ENCODE data around the gene SLC18A3. TPM values are rescaled to one million over a fixed set of nuclear protein-coding genes. Genes with fewer than 3 reads are reported as not detected.

The SLC18A3 gene
- total RNA-seq = not detected
- 0.07 TPM for polyA plus RNA-seq
- long read RNA-seq, donor 1 = 0 reads
- long read RNA-seq, donor 2 = 0 reads
- long read RNA-seq, donor 3 = 0 reads
- long read RNA-seq, donor 4 = 0 reads
- long read RNA-seq, donor 5 = 0 reads
- long read RNA-seq, donor 6 = 0 reads
- long read RNA-seq, donor 7 = 0 reads
- long read RNA-seq, donor 8 = 0 reads
- long read RNA-seq, donor 9 = 0 reads
- long read RNA-seq, donor 10 = 0 reads

GRCh38 chr10:49610114-49610457, at the start of gene SLC18A3:
SLC18A3 (plus strand) TSS chr10:49610310; CDS start chr10:49610741, 431 bp downstream.
- no peak for DNase-seq (ENCODE audit: low read depth in 6 of 9, low spot score in 9 of 9)
- peaks cover 72 to 91% of the 10 kb centered on the region in 2 donors for H3K27me3 ChIP-seq (ENCODE audit: control insufficient read depth in 2 of 2, insufficient read depth in 1 of 2, low read length in 1 of 2)
- H3K4me3 ChIP-seq (ENCODE audit: low read length in 2 of 2) = no peak within 1 kb of the TSS
- no peaks in the 10 kb centered on the region for H3K4me1 ChIP-seq (ENCODE audit: control insufficient read depth in 2 of 2, insufficient read depth in 2 of 2, low read length in 2 of 2)
- H3K36me3 ChIP-seq (ENCODE audit: control insufficient read depth in 2 of 2, insufficient read depth in 2 of 2, low read length in 1 of 2) = no peaks in the 10 kb centered on the region
- 2% methylated on average over 43 of the region's 43 CpGs for WGBS
- H3K9me3 ChIP-seq (ENCODE audit: control insufficient read depth in 2 of 2, insufficient read depth in 1 of 2, low read length in 1 of 2) = peaks cover 2 to 21% of the 10 kb centered on the region in 2 donors
- no peak within 1 kb of the TSS for H3K27ac ChIP-seq (ENCODE audit: low read depth in 1 of 2, low read length in 1 of 2)

GRCh38 chr10:49560526-49560925, 49.6 kb upstream of the SLC18A3 start:
- WGBS = 54% methylated on average over 2 of the region's 2 CpGs
- H3K27me3 ChIP-seq (ENCODE audit: control insufficient read depth in 2 of 2, insufficient read depth in 1 of 2, low read length in 1 of 2) = peaks cover 0 to 5% of the 10 kb centered on the region in 2 donors
- H3K4me1 ChIP-seq (ENCODE audit: control insufficient read depth in 2 of 2, insufficient read depth in 2 of 2, low read length in 2 of 2) = no peaks in the 10 kb centered on the region
- no peak overlapping the region for H3K4me3 ChIP-seq (ENCODE audit: low read length in 2 of 2)
- no peaks in the 10 kb centered on the region for H3K9me3 ChIP-seq (ENCODE audit: control insufficient read depth in 2 of 2, insufficient read depth in 1 of 2, low read length in 1 of 2)
- no peak for DNase-seq (ENCODE audit: low read depth in 6 of 9, low spot score in 9 of 9)
- H3K27ac ChIP-seq (ENCODE audit: low read depth in 1 of 2, low read length in 1 of 2) = no peak overlapping the region
- no peaks in the 10 kb centered on the region for H3K36me3 ChIP-seq (ENCODE audit: control insufficient read depth in 2 of 2, insufficient read depth in 2 of 2, low read length in 1 of 2)

GRCh38 chr10:49562893-49563292, 47.2 kb upstream of the SLC18A3 start:
- no peak overlapping the region for H3K27ac ChIP-seq (ENCODE audit: low read depth in 1 of 2, low read length in 1 of 2)
- H3K4me3 ChIP-seq (ENCODE audit: low read length in 2 of 2) = no peak overlapping the region
- H3K9me3 ChIP-seq (ENCODE audit: control insufficient read depth in 2 of 2, insufficient read depth in 1 of 2, low read length in 1 of 2) = no peaks in the 10 kb centered on the region
- no peaks in the 10 kb centered on the region for H3K36me3 ChIP-seq (ENCODE audit: control insufficient read depth in 2 of 2, insufficient read depth in 2 of 2, low read length in 1 of 2)
- 87% methylated on average over 1 of the region's 1 CpG for WGBS
- DNase-seq (ENCODE audit: low read depth in 6 of 9, low spot score in 9 of 9) = no peak
- H3K4me1 ChIP-seq (ENCODE audit: control insufficient read depth in 2 of 2, insufficient read depth in 2 of 2, low read length in 2 of 2) = no peaks in the 10 kb centered on the region
- H3K27me3 ChIP-seq (ENCODE audit: control insufficient read depth in 2 of 2, insufficient read depth in 1 of 2, low read length in 1 of 2) = peaks cover 0 to 5% of the 10 kb centered on the region in 2 donors

- no peaks in the 10 kb centered on the region for H3K36me3 ChIP-seq (ENCODE audit: control insufficient read depth in 2 of 2, insufficient read depth in 2 of 2, low read length in 1 of 2)
- no peak for DNase-seq (ENCODE audit: low read depth in 6 of 9, low spot score in 9 of 9)
- H3K4me1 ChIP-seq (ENCODE audit: control insufficient read depth in 2 of 2, insufficient read depth in 2 of 2, low read length in 2 of 2) = no peaks in the 10 kb centered on the region
- no peak overlapping the region for H3K27ac ChIP-seq (ENCODE audit: low read depth in 1 of 2, low read length in 1 of 2)
- H3K27me3 ChIP-seq (ENCODE audit: control insufficient read depth in 2 of 2, insufficient read depth in 1 of 2, low read length in 1 of 2) = peaks cover 0 to 5% of the 10 kb centered on the region in 2 donors
- WGBS = 89% methylated on average over 4 of the region's 4 CpGs
- H3K9me3 ChIP-seq (ENCODE audit: control insufficient read depth in 2 of 2, insufficient read depth in 1 of 2, low read length in 1 of 2) = no peaks in the 10 kb centered on the region
- H3K4me3 ChIP-seq (ENCODE audit: low read length in 2 of 2) = no peak overlapping the region
These were observed 45.6 kb upstream of the SLC18A3 start for GRCh38 chr10:49564461-49565009.

- peaks cover 0 to 4% of the 10 kb centered on the region in 2 donors for H3K27me3 ChIP-seq (ENCODE audit: control insufficient read depth in 2 of 2, insufficient read depth in 1 of 2, low read length in 1 of 2)
- no peak overlapping the region for H3K4me3 ChIP-seq (ENCODE audit: low read length in 2 of 2)
- H3K9me3 ChIP-seq (ENCODE audit: control insufficient read depth in 2 of 2, insufficient read depth in 1 of 2, low read length in 1 of 2) = no peaks in the 10 kb centered on the region
- DNase-seq (ENCODE audit: low read depth in 6 of 9, low spot score in 9 of 9) = no peak
- 97% methylated on average over 1 of the region's 1 CpG for WGBS
- H3K27ac ChIP-seq (ENCODE audit: low read depth in 1 of 2, low read length in 1 of 2) = no peak overlapping the region
- no peaks in the 10 kb centered on the region for H3K4me1 ChIP-seq (ENCODE audit: control insufficient read depth in 2 of 2, insufficient read depth in 2 of 2, low read length in 2 of 2)
- H3K36me3 ChIP-seq (ENCODE audit: control insufficient read depth in 2 of 2, insufficient read depth in 2 of 2, low read length in 1 of 2) = no peaks in the 10 kb centered on the region
These were observed 42.3 kb upstream of the SLC18A3 start for GRCh38 chr10:49567810-49568209.

- 71% methylated on average over 2 of the region's 2 CpGs for WGBS
- H3K27me3 ChIP-seq (ENCODE audit: control insufficient read depth in 2 of 2, insufficient read depth in 1 of 2, low read length in 1 of 2) = peaks cover 0 to 4% of the 10 kb centered on the region in 2 donors
- H3K4me1 ChIP-seq (ENCODE audit: control insufficient read depth in 2 of 2, insufficient read depth in 2 of 2, low read length in 2 of 2) = no peaks in the 10 kb centered on the region
- no peak overlapping the region for H3K27ac ChIP-seq (ENCODE audit: low read depth in 1 of 2, low read length in 1 of 2)
- no peak overlapping the region for H3K4me3 ChIP-seq (ENCODE audit: low read length in 2 of 2)
- no peaks in the 10 kb centered on the region for H3K36me3 ChIP-seq (ENCODE audit: control insufficient read depth in 2 of 2, insufficient read depth in 2 of 2, low read length in 1 of 2)
- DNase-seq (ENCODE audit: low read depth in 6 of 9, low spot score in 9 of 9) = no peak
- H3K9me3 ChIP-seq (ENCODE audit: control insufficient read depth in 2 of 2, insufficient read depth in 1 of 2, low read length in 1 of 2) = no peaks in the 10 kb centered on the region
These were observed 41.9 kb upstream of the SLC18A3 start for GRCh38 chr10:49568235-49568634.

- Histone ChIP-seq H3K4me1 (ENCODE audit: control insufficient read depth in 2 of 2, insufficient read depth in 2 of 2, low read length in 2 of 2) (no peaks in the 10 kb centered on the region), H3K27me3 (ENCODE audit: control insufficient read depth in 2 of 2, insufficient read depth in 1 of 2, low read length in 1 of 2) (peaks cover 0 to 2% of the 10 kb centered on the region in 2 donors), H3K36me3 (ENCODE audit: control insufficient read depth in 2 of 2, insufficient read depth in 2 of 2, low read length in 1 of 2) (no peaks in the 10 kb centered on the region), H3K9me3 (ENCODE audit: control insufficient read depth in 2 of 2, insufficient read depth in 1 of 2, low read length in 1 of 2) (no peaks in the 10 kb centered on the region), H3K4me3 (ENCODE audit: low read length in 2 of 2) (no peak overlapping the region), H3K27ac (ENCODE audit: low read depth in 1 of 2, low read length in 1 of 2) (no peak overlapping the region)
- WGBS = 85% methylated on average over 3 of the region's 3 CpGs
- DNase-seq (ENCODE audit: low read depth in 6 of 9, low spot score in 9 of 9) = no peak
These were observed 41.0 kb upstream of the SLC18A3 start for GRCh38 chr10:49569031-49569631.

GRCh38 chr10:49571388-49571787, 38.7 kb upstream of the SLC18A3 start:
- Histone ChIP-seq H3K36me3 (ENCODE audit: control insufficient read depth in 2 of 2, insufficient read depth in 2 of 2, low read length in 1 of 2) (no peaks in the 10 kb centered on the region), H3K27me3 (ENCODE audit: control insufficient read depth in 2 of 2, insufficient read depth in 1 of 2, low read length in 1 of 2) (peaks cover 0 to 2% of the 10 kb centered on the region in 2 donors), H3K4me3 (ENCODE audit: low read length in 2 of 2) (no peak overlapping the region), H3K4me1 (ENCODE audit: control insufficient read depth in 2 of 2, insufficient read depth in 2 of 2, low read length in 2 of 2) (no peaks in the 10 kb centered on the region), H3K9me3 (ENCODE audit: control insufficient read depth in 2 of 2, insufficient read depth in 1 of 2, low read length in 1 of 2) (no peaks in the 10 kb centered on the region), H3K27ac (ENCODE audit: low read depth in 1 of 2, low read length in 1 of 2) (no peak overlapping the region)
- no peak for DNase-seq (ENCODE audit: low read depth in 6 of 9, low spot score in 9 of 9)
- 61% methylated on average over 2 of the region's 2 CpGs for WGBS

- DNase-seq (ENCODE audit: low read depth in 6 of 9, low spot score in 9 of 9) = no peak
- H3K27ac ChIP-seq (ENCODE audit: low read depth in 1 of 2, low read length in 1 of 2) = no peak overlapping the region
- WGBS = 85% methylated on average over 9 of the region's 9 CpGs
- no peaks in the 10 kb centered on the region for H3K4me1 ChIP-seq (ENCODE audit: control insufficient read depth in 2 of 2, insufficient read depth in 2 of 2, low read length in 2 of 2)
- H3K4me3 ChIP-seq (ENCODE audit: low read length in 2 of 2) = no peak overlapping the region
- no peaks in the 10 kb centered on the region for H3K9me3 ChIP-seq (ENCODE audit: control insufficient read depth in 2 of 2, insufficient read depth in 1 of 2, low read length in 1 of 2)
- no peaks in the 10 kb centered on the region for H3K36me3 ChIP-seq (ENCODE audit: control insufficient read depth in 2 of 2, insufficient read depth in 2 of 2, low read length in 1 of 2)
- peaks cover 0 to 2% of the 10 kb centered on the region in 2 donors for H3K27me3 ChIP-seq (ENCODE audit: control insufficient read depth in 2 of 2, insufficient read depth in 1 of 2, low read length in 1 of 2)
These were observed 37.5 kb upstream of the SLC18A3 start for GRCh38 chr10:49572594-49573114.

Measured in thymus (tissue), 14 donors.